HFFc6 (cell line): ENCODE data around the gene RGP1. TPM values are rescaled to one million over a fixed set of nuclear protein-coding genes. Genes with fewer than 3 reads are reported as not detected.

ENCODE experiments used
- DNase-seq: peaks from one replicate; pipeline ENCODE4 v3.0.0-alpha.2; 2018
- H3K27ac Mint-ChIP-seq: 2 replicates; pipeline ENCODE4 v1.8.0; 2020; ENCODE audit warnings: mild to moderate bottlenecking, mixed read lengths
- H3K27me3 Mint-ChIP-seq: 2 replicates; pipeline ENCODE4 v1.8.0; 2021; ENCODE audit warnings: mild to moderate bottlenecking, moderate library complexity, mixed read lengths; ENCODE audit not compliant: insufficient read depth
- H3K36me3 Mint-ChIP-seq: 2 replicates; pipeline ENCODE4 v1.8.0; 2021; ENCODE audit warnings: low read depth, mixed read lengths
- H3K4me1 Mint-ChIP-seq: 2 replicates; pipeline ENCODE4 v1.8.0; 2020; ENCODE audit warnings: low read depth, mixed read lengths
- H3K4me3 Mint-ChIP-seq: 2 replicates; pipeline ENCODE4 v1.8.0; 2020; ENCODE audit warnings: mild to moderate bottlenecking, moderate library complexity, mixed read lengths
- H3K9me3 Mint-ChIP-seq: 2 replicates; pipeline ENCODE4 v1.8.0; 2020; ENCODE audit warnings: mild to moderate bottlenecking, mixed read lengths
- CTCF ChIP-seq: fragments of 200-600 bp; sonication (generic); IDR thresholded peaks from 2 replicates; pipeline ENCODE4 v1.5.0; 2021; ENCODE audit warnings: antibody characterized with exemption, mild to moderate bottlenecking
- total RNA-seq, 6 experiments: library from RNA; stranded (reverse); fragmentation: NEBNext Ultra II Directional; extraction: Animal tissue kit (Norgen Biotek cat#: 25700); gene quantifications; 2 replicates in 1 of 6; 3 replicates in 5 of 6; pipeline ENCODE4 v1.2.3, GENCODE V29; 2021

Gene RGP1
- total RNA-seq, 6 experiments from 2014 or later: 27.6 to 35.1 (median 30.9) TPM

GRCh38 chr9:35732800-35733541 is 16.1 kb upstream of the RGP1 start:
- Mint-ChIP-seq H3K36me3 (peaks cover 50% of the 10 kb centered on the region), H3K9me3 (no peaks in the 10 kb centered on the region), H3K27ac (no peak overlapping the region), H3K4me1 (peaks cover 35% of the 10 kb centered on the region), H3K4me3 (no peak overlapping the region; the same call in 1 of the 2 replicates), H3K27me3 (peaks cover 8% of the 10 kb centered on the region)
- peak; percentile 72 for DNase-seq
- TF ChIP-seq CTCF: peak; percentile 53

GRCh38 chr9:35734096-35734495 is 15.0 kb upstream of the RGP1 start:
- Mint-ChIP-seq H3K4me3 (no peak overlapping the region; the same call in 1 of the 2 replicates), H3K9me3 (no peaks in the 10 kb centered on the region), H3K27ac (no peak overlapping the region; the same call in 1 of the 2 replicates), H3K4me1 (peaks cover 35% of the 10 kb centered on the region), H3K27me3 (peaks cover 8% of the 10 kb centered on the region), H3K36me3 (peaks cover 57% of the 10 kb centered on the region)
- no peak for TF ChIP-seq CTCF
- DNase-seq: peak; percentile 25

- H3K4me3 Mint-ChIP-seq: no peak overlapping the region
- H3K9me3 Mint-ChIP-seq: no peaks in the 10 kb centered on the region
- TF ChIP-seq CTCF: peak; percentile 84
- peaks cover 6% of the 10 kb centered on the region for H3K27me3 Mint-ChIP-seq
- H3K27ac Mint-ChIP-seq: peak overlapping the region; percentile 45
- H3K4me1 Mint-ChIP-seq: peaks cover 35% of the 10 kb centered on the region
- DNase-seq: peak; percentile 76
- H3K36me3 Mint-ChIP-seq: peaks cover 55% of the 10 kb centered on the region
Measured at GRCh38 chr9:35736201-35736633, 12.9 kb upstream of the RGP1 start.

GRCh38 chr9:35737143-35737542 is 11.9 kb upstream of the RGP1 start:
- Mint-ChIP-seq H3K27me3 (no peaks in the 10 kb centered on the region; the same call in 1 of the 2 replicates), H3K9me3 (no peaks in the 10 kb centered on the region), H3K4me3 (no peak overlapping the region), H3K4me1 (peaks cover 35% of the 10 kb centered on the region), H3K36me3 (peaks cover 50% of the 10 kb centered on the region), H3K27ac (peak overlapping the region; percentile 45)
- TF ChIP-seq CTCF: no peak
- no peak for DNase-seq

- no peak for DNase-seq
- Mint-ChIP-seq H3K4me3 (no peak overlapping the region), H3K9me3 (no peaks in the 10 kb centered on the region), H3K36me3 (peaks cover 52% of the 10 kb centered on the region), H3K27ac (no peak overlapping the region), H3K27me3 (no peaks in the 10 kb centered on the region; the same call in 1 of the 2 replicates), H3K4me1 (peaks cover 32% of the 10 kb centered on the region)
- TF ChIP-seq CTCF: no peak
Measured at GRCh38 chr9:35738186-35738585, 10.9 kb upstream of the RGP1 start.
